HG03439 (cell line): Measurements from ENCODE around the gene USP28.
"Not testable (repeated sequence)": the region's sequence is repeated elsewhere in the genome, so short reads cannot be mapped to it uniquely, and the experiment has no call there.

Experiments
- ATAC-seq: cut with Tn5 transposase; IDR thresholded peaks from one replicate; pipeline ENCODE4 v1.9.1; 2021; ENCODE audit warnings: mild to moderate bottlenecking, moderate library complexity; ENCODE audit not compliant: unreplicated experiment

USP28 gene

GRCh38 chr11:113840932-113841664 is 34.3 kb downstream of the USP28 start:
- ATAC-seq, result peak; percentile 40

- peak; percentile 86 for ATAC-seq
Observed at GRCh38 chr11:113839842-113840241, 35.5 kb downstream of the USP28 start.

DNA sequence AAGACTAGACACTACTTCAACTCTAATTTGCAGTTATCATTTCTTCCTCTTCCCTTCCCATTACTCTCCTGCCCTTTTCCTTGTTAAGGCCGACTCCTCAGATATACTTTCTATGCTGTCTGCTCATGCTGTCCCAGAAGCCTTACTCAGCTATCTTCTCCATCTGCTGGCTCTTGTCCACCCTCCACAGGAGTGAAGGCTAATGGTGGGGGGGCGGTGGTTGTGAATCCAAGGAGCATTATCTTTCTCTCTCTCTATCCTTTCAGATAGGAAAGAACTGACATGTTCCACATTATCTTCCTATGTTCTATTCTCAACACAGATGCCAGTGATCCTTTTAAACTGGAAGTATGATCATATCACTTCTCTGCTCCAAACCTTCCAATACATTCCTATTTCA is 37.4 kb downstream of the USP28 start:
- ATAC-seq, result no peak

- ATAC-seq, result no peak
Observed at GRCh38 chr11:113835306-113835705, 40.1 kb downstream of the USP28 start.

DNA sequence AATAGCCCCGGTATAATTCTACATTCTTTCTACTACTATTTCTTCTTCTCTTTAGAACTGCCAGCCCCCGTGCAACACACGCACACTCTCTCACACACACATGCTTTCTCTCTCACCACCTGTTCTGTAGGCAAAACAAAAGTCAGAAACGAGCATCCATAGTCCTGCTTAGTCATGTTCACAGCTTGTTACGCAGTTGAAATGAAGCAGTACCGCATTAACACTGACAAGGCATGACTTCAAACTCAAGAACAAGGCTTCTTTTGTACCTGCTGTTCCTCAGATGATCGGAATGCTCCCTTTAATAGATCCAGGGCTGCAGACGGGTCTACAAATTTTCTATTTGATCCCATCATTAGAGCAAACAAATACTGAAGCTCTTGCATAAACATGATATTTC is 42.2 kb downstream of the USP28 start:
- ATAC-seq, result no peak

DNA sequence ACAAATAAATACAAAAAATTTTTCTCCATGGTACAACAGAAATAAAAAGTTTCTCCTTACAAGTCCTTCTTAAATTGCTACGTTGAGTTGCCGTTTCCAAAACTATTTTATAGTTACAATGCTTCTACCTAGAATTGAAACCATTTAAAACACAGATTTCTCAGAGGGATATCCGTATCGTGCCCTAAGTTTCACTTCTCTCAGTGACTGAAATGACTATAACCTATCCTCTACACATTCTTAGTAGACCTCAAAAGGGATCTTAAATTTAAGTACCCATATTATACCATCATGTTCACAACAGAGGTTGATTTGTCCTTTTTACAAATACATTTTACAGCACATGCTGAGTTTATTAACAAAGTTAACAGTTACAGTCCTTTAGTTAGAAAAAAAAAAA is 44.1 kb downstream of the USP28 start:
- peak; percentile 77 for ATAC-seq

- ATAC-seq, result no peak
Observed at GRCh38 chr11:113829751-113830150, 45.6 kb downstream of the USP28 start.

DNA sequence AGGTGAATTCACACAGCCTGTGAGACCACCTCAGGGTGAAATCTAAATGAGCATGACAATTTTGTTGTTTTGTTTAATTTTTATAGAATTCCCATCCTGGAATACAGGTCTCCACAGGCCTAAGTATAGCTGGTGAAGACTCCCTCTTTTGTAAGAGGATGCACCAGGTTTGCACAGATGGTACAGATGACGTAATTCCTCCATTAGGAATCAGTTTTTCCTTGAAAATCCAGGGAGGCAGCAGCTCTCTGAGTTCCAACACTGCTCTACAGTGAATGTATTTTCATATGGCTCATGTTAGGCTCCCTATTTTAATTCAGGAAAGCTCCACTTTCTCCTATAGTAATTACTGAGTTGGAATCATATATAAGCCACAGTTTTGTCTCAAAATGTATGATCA is 47.2 kb downstream of the USP28 start:
- ATAC-seq, result no peak

DNA sequence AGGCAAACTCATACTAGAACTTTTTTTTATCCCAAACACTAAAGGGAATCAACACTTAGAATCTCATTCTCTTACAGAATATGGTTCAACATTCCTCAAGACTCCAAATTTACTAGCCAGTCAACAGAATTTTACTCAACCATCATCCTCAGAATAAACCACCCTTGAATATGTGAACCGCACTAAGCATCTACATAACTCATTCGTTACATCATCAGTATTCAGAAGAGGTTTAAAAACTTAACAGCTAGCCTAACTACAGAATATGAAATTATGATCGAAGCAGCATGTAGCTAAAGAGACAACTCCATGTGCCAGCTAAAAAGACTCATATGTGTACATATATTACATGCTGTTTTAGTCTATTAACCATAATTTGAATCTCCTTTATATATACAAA is 47.9 kb downstream of the USP28 start:
- ATAC-seq, result no peak

- no peak for ATAC-seq
Observed at GRCh38 chr11:113818426-113818825, 56.9 kb downstream of the USP28 start.

DNA sequence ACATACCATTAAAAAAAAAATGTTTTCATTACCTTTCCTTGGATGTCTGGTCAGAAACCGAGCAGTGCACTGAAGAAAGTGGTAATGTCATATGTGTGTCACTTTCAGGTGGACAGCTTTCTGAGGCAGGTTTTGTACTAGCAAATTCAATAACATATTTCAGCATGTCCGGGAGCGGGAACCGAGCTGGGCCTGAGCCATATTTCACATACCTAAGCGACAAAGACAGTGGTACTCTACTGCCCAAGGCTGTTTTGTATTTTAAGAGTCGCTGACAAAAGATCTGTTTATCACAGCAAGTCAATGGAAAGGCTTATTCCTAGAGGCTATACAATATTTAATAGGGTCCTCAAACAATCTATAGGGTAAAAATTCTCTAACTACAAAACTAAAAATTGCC is 57.7 kb downstream of the USP28 start:
- no peak for ATAC-seq

DNA sequence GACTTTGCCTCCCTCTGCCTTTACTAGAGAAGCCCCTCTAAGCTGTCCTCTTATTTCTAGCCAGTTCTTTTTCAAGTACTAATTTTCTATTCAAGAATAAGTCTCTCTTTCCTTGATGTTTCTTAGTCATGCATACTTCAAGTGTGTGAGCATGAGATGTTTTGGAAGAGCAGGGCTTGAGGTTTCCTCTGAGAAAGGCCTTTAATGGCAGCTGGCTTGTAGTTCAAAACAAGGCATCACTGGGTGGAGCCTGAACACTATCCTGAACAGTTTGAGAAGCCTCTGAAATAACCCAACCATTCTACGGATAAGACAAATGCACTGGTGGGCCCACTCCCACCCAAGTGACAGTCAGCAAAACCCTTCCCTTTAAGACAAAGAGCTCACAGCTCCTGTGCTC is 58.2 kb downstream of the USP28 start:
- ATAC-seq, result no peak

- no peak for ATAC-seq
Observed at GRCh38 chr11:113814181-113814580, 61.2 kb downstream of the USP28 start.

DNA sequence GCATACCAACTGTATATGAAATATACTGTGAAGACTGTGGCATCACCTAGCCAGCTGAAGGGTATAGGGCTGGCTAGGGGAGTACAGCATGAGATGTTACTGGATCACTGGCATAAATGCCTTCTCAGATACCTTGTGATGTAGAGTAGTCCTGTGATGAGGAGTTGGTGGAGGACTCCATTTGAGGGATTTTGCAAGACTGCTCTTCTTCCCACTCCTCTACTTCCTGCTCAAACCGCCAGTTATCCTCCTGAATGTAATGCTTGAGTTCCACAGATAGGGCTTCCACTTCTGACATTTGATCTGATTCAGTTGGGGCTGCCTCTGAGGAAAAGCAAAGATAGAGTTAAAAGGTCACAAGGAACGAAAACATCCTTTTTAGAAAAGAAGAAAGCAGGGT is 66.4 kb downstream of the USP28 start:
- ATAC-seq, result no peak

DNA sequence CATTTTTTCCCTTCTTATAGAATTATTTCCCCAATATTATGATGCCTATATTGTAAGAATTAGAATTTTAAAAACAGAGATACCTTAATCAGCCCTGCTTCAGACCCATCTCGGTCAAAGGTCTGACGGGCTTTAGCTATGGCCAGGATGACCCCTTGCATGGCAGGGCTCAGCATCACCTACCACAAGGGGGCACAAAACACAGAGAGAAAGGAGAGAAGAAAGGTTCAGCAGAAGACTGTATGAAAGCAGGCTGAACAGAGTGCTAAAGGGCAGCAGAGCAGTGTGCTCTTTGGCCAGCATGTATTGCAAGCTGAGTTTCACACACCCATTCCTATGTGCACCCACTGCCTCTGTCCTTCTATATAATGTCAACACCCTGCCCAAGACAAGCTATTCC is 69.0 kb downstream of the USP28 start:
- ATAC-seq, result no peak

DNA sequence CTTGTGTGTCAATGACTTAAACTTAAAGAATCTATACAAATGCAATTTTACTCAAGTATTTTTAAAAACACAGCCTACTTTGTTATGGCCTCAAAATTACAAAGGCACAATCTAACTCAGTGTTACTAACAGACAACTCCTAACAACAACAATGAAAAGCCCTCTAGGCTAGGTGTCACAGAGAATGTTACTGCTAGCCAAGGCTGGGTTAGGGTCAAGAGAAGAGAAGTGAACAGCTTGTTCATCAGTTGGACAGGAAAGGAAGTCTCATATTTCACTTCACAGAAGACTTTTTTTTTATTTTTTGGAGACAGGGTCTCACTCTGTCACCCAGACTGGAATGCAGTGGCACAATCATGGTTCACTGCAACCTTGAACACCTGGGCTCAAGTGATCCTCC is 69.7 kb downstream of the USP28 start:
- ATAC-seq, result no peak

DNA sequence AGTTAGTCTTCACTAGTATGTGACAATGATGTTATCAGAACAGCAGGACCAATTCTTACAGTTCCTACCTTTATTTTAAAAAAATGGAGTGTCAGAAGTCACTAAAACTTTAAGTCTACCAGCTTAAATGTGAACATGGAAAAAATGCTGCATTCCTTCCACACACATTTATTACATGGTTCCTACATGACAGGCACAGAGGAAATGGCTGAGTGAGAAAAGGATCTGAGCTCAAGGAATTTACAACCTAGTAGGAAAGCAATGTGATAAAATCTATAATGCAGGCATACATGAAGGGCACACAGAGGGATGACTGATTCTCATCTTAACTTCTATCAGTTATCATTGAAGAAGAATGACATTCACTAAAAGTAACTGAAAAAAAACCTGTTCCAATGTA is 72.8 kb downstream of the USP28 start:
- ATAC-seq, result no peak

DNA sequence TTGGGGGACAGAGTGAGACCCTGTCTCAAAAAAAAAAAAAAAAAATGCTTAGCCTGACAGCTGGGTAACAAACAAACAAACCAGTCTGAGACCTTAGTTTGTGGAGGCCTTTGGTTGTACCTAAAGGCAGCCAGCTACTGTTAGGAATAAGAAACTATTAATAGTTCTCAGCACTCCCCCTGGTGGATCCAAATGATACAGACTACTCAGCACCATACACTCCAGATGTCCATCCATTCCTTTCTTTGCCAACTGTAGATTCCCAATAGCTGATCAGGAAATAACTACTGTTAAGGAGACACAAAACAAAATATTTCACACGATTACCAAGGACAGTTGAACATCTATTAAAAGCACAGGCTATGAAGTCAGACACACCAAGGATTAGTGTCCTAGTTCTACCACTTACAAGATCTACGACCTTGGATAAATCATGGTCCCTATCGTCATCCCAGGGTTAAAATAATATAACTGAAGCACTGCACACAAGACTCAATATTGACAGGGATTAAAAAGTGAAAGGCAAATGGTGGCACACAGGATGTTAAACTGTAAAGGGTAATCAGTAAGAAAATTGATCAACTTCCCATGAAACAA is 78.6 kb downstream of the USP28 start:
- no peak for ATAC-seq

DNA sequence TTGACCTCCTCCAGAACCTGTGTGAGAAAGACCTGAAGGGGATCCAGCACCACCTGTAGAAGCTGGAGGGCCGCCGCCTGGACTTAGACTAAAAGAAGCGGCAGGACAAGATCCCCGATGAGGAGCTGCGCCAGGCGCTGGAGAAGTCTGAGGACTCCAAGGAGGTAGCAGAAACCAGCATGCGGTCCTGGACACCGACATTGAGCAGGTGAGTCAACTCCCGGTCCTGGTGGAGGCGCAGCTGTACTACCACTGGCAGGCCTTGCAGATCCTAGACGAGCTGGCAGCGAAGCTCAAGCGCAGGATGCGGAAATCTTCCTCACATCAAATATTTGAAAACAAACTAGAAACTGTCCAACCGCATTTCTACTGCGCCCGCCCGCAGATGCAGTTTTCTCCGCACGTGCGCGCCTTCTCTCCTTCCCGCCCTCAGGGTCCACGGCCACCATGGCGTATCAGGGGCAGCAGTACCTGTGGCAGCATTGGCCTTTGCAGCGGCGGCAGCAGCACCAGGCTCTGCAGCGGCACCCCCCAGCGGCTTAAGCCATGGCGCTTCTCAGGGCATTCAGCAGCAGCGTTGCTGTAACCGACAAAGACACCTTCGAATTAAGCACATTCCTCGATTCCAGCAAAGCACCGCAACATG is 85.6 kb downstream of the USP28 start:
- no peak for ATAC-seq

GRCh38 chr11:113789016-113789415 is 86.4 kb downstream of the USP28 start:
- not testable (repeated sequence) for ATAC-seq

- no peak for ATAC-seq
Observed at GRCh38 chr11:113782134-113782533, 93.2 kb downstream of the USP28 start.

- no peak for ATAC-seq
Observed at GRCh38 chr11:113781682-113782081, 93.7 kb downstream of the USP28 start.
